Spleen (tissue), 7 donors: Measurements from ENCODE around the gene MIB2.

Source experiments
- CTCF ChIP-seq, 11 experiments: fragments of 200-600 bp in 7 of 11; fragments of 450-650 bp in 4 of 11; sonication (generic) in 4 of 11; IDR thresholded peaks in 8 of 11; conservative IDR thresholded peaks in 3 of 11; 1 replicate in 7 of 11; 2 replicates in 4 of 11; pipeline versions ENCODE4 v1.4.0 to v1.8.0; 2016 to 2021; ENCODE audit warnings: antibody characterized with exemption in 11 of 11, inconsistent platforms in 4 of 11, mild to moderate bottlenecking in 1 of 11
- POLR2A ChIP-seq, 3 donors: fragments of 450-650 bp; IDR thresholded peaks; one replicate each; pipeline ENCODE4 v1.5.1; 2017; ENCODE audit warnings: antibody characterized with exemption in 3 of 3, mild to moderate bottlenecking in 1 of 3
- POLR2AphosphoS5 ChIP-seq, 3 donors: sonication (generic); formaldehyde crosslinking; IDR thresholded peaks; one replicate each; pipeline ENCODE4 v1.5.1; 2017; ENCODE audit warnings: antibody characterized with exemption in 3 of 3
- donor health status: DM: no; HTN: no; CAD: no; lungs with moderate emphysema.
- donor health status: DM: no; HTN: no; CAD: no.
- donor health status: DM: no; HTN: no; CAD: no.

DNA sequence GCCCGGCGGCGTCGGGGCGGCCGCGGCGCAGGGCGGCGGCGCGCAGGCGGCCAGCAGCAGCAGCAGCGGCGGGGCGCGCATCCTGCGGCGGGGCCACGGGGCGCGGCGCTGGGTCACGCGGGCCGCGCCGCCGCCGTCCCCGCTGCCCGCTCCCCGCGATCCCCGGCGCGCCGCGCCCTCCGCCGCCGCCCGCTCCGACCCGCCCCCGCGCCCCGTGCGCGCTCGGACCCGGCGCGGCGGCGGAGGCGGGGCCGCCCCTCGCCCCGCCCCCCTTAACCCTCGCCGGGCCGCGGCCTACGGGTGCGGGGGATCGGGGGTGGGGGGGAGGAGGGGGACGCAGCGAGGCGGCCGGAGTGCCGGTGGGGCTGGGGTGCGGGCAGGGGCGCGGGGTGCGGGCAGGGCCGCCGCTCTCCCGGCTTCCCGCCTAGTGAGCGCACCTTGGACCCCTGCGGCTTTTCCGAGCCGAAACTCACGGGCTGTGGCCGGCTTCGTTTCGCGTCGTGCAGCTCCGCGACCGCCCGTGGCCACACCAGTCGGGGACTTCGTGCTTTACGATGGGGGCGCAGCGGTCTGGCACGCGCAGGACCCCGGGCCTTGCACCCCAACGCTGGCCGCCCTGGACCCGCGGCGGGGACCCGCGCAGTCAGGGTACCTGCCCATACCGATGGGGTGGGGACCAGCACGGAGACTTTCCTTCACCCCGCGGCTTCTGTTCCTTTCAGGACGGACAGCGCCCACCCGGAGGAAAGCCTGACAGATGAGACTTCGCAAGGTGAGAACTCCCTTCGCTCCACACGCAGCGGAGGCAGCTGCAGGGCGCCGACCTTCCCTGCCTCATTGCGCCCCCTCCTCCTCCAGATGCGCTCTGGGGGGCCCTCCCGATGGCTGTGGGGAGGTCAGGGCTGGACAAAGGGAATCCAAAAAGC lies 15.1 kb upstream of the MIB2 start, which contains the start of gene FNDC10:
- TF ChIP-seq CTCF (IDR thresholded peaks at IDR 0.05 in 8 of 11, conservative IDR thresholded peaks at IDR 0.05 in 3 of 11) (no peak), POLR2A (IDR thresholded peaks at IDR 0.05) (no peak), POLR2AphosphoS5 (IDR thresholded peaks at IDR 0.05) (no peak)
